VCaP (cell line): ENCODE measurements around the gene RIBC2.

Source experiments
- H3K27ac ChIP-seq: fragments of 450-650 bp; 2 replicates; pipeline ENCODE4 v1.5.1; 2017
- TF ChIP-seq, protein P1 (sequence below): fragments of 450-650 bp; conservative IDR thresholded peaks from 2 replicates; pipeline ENCODE4 v1.5.1; 2017; ENCODE audit warnings: mild to moderate bottlenecking, moderate library complexity

The RIBC2 gene

DNA sequence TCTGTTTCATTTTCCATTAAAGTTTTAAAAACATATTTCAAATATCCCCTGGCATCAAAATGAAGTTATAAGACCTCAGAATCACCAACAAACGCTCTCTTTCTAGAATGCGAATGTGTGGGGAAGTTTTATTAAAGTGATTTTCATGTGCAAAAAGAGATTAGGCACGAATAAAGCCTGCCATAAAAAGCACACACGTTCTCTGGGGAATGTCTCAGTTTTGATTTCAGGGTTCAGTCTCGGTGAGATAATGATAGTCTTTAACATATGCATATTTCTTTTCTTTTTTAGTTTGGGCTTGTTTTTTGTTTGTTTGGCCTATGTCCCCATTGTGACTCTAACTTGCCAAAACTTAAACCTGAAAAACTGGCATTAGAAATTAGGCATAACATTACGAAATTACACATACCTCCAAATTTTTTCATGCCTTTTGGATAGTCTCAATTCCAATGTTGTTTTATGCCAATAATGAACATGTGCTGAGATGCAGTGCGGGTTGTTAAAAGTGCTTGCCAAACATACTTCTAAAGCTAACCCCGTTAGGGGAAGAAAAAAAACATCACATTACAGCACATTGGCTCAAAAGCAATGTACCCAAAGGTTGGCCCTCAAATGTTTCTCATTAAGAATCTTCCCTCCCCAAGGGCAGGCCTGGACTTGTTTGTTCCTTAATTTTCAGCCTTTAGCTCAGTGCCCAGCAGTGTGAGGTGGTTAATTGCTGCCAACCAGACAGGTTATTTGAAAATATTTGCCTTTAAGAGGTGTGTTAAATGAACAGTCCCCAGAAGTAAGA lies 56.0 kb downstream of the RIBC2 start:
- TF ChIP-seq, protein P1, sequence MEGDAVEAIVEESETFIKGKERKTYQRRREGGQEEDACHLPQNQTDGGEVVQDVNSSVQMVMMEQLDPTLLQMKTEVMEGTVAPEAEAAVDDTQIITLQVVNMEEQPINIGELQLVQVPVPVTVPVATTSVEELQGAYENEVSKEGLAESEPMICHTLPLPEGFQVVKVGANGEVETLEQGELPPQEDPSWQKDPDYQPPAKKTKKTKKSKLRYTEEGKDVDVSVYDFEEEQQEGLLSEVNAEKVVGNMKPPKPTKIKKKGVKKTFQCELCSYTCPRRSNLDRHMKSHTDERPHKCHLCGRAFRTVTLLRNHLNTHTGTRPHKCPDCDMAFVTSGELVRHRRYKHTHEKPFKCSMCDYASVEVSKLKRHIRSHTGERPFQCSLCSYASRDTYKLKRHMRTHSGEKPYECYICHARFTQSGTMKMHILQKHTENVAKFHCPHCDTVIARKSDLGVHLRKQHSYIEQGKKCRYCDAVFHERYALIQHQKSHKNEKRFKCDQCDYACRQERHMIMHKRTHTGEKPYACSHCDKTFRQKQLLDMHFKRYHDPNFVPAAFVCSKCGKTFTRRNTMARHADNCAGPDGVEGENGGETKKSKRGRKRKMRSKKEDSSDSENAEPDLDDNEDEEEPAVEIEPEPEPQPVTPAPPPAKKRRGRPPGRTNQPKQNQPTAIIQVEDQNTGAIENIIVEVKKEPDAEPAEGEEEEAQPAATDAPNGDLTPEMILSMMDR: no peak
- H3K27ac ChIP-seq: 0 out of 2 replicates have a peak overlapping the region, but pooled peaks have one; percentile 7

GRCh38 chr22:45470871-45471270 lies 57.4 kb downstream of the RIBC2 start:
- TF ChIP-seq, protein P1: no peak
- H3K27ac ChIP-seq: no peak overlapping the region

DNA sequence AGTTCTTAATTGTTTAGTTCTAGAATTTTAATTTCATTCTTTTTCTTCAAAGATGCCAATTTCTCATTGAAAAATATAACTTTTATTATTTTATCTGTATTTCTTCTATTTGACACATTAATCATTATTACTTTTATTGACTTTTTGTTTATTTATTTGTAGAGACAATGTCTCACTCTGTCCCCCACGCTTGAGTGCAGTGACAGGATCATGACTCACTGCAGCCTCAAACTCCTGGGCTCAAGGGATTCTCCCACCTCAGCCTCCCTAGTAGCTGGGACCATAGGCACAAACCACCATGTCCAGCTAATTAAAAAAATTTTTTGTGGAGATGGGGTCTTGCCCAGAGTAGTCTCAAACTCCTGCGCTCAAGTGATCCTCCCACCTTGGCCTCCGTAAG lies 58.9 kb downstream of the RIBC2 start:
- TF ChIP-seq, protein P1: no peak
- no peak overlapping the region for H3K27ac ChIP-seq

DNA sequence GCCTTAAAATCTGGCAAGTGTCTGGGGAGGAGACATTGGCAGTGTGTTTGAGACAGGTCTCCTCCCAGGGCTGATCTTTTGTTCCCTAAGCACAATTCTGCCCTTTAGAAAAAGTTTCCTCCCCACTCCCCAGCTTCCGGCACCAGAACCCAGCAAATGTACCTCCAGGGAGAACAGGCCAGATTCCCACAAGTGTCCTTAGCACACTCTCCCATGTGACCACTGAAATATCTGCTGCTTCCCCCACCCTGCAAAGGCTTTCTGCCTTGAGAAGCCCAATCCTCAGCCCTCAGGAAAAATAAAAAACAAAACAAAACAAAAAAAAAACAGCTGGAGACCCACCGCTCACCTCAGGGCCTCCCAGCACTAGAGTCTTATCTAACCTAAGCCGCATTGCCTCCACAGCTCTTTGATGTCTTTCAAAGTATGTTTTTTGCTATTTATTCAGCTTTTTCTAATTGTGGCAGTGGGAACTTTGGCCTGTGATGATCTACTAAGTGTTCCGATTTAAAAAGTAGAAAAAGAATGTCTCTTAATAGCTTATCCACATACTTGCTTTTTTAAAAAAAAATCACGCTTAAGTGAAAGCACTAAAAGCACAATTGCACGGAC lies 60.2 kb downstream of the RIBC2 start:
- H3K27ac ChIP-seq: no peak overlapping the region
- TF ChIP-seq, protein P1: no peak

DNA sequence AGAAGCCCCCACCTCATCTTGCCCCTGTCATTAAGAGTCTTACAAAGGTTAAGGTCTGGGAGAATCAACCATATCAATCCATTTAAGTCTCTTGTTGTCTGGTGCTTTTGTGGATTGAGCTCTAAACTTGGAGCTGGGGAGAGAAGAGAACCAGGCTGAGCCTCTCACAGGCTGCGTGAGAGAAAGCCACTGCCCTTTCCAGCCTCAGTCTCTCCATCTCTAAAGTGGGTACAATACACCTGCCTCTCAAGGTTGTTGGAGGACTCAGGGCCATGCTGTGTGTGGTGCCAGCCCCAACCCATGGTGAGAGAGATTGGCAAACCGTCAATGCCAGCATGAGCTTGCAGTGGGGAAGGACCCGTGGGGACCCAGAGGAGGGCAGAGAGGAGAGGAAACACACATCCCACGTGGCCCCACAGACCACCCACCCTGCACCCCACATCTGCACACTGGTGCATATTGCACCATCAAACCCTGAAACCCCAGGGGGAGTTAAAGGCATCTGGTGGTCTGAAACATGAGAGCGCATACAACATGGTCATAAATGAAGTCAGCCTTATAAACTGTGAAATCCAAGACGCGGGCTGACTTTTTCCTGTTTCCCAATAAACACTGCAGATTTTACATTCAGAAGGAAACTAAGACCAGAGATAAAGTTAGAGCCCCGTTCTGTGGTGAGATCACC lies 61.7 kb downstream of the RIBC2 start:
- no peak overlapping the region for H3K27ac ChIP-seq
- TF ChIP-seq, protein P1: no peak

GRCh38 chr22:45475851-45476514 lies 62.5 kb downstream of the RIBC2 start:
- TF ChIP-seq, protein P1: no peak
- no peak overlapping the region for H3K27ac ChIP-seq

- no peak overlapping the region for H3K27ac ChIP-seq
- TF ChIP-seq, protein P1: no peak
Measured at GRCh38 chr22:45476814-45477213, 63.3 kb downstream of the RIBC2 start.
